Fibroblast of villous mesenchyme (primary cell): ENCODE data around the gene LDB2. TPM values are rescaled to one million over a fixed set of nuclear protein-coding genes. Genes with fewer than 3 reads are reported as not detected.

ENCODE experiments used
- DNase-seq: peaks from one replicate; pipeline ENCODE4 v3.0.0-alpha.2; 2010; ENCODE audit warnings: low read depth
- H3K4me3 ChIP-seq: 2 replicates; pipeline ENCODE4 v1.5.1; 2011; ENCODE audit warnings: low read depth, mild to moderate bottlenecking, low read length
- total RNA-seq: library from RNA; depleted of rRNA; stranded (reverse); fragments of >200 nt; gene quantifications from 2 replicates; pipeline ENCODE4 v1.2.3, GENCODE V29; 2012
- TF ChIP-seq, protein P1 (sequence below): IDR thresholded peaks from 2 replicates; pipeline ENCODE4 v1.5.1; 2012; ENCODE audit warnings: low read depth, mild to moderate bottlenecking, low read length; ENCODE audit not compliant: insufficient read depth

Gene LDB2
- total RNA-seq, 1 donor, result 19.9 TPM

- no peak overlapping the region for H3K4me3 ChIP-seq
- TF ChIP-seq, protein P1, sequence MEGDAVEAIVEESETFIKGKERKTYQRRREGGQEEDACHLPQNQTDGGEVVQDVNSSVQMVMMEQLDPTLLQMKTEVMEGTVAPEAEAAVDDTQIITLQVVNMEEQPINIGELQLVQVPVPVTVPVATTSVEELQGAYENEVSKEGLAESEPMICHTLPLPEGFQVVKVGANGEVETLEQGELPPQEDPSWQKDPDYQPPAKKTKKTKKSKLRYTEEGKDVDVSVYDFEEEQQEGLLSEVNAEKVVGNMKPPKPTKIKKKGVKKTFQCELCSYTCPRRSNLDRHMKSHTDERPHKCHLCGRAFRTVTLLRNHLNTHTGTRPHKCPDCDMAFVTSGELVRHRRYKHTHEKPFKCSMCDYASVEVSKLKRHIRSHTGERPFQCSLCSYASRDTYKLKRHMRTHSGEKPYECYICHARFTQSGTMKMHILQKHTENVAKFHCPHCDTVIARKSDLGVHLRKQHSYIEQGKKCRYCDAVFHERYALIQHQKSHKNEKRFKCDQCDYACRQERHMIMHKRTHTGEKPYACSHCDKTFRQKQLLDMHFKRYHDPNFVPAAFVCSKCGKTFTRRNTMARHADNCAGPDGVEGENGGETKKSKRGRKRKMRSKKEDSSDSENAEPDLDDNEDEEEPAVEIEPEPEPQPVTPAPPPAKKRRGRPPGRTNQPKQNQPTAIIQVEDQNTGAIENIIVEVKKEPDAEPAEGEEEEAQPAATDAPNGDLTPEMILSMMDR, result no peak
- no peak for DNase-seq
Observed at GRCh38 chr4:16607241-16608066, 291.0 kb downstream of the LDB2 start.

- TF ChIP-seq, protein P1, result no peak
- no peak for DNase-seq
- no peak overlapping the region for H3K4me3 ChIP-seq
Observed at GRCh38 chr4:16606691-16607090, 291.8 kb downstream of the LDB2 start.

- TF ChIP-seq, protein P1, result no peak
- no peak for DNase-seq
- no peak overlapping the region for H3K4me3 ChIP-seq
Observed at GRCh38 chr4:16603178-16603577, 295.3 kb downstream of the LDB2 start.

- DNase-seq, result no peak
- TF ChIP-seq, protein P1, result no peak
- no peak overlapping the region for H3K4me3 ChIP-seq
Observed at GRCh38 chr4:16598597-16599206, 299.7 kb downstream of the LDB2 start.

DNA sequence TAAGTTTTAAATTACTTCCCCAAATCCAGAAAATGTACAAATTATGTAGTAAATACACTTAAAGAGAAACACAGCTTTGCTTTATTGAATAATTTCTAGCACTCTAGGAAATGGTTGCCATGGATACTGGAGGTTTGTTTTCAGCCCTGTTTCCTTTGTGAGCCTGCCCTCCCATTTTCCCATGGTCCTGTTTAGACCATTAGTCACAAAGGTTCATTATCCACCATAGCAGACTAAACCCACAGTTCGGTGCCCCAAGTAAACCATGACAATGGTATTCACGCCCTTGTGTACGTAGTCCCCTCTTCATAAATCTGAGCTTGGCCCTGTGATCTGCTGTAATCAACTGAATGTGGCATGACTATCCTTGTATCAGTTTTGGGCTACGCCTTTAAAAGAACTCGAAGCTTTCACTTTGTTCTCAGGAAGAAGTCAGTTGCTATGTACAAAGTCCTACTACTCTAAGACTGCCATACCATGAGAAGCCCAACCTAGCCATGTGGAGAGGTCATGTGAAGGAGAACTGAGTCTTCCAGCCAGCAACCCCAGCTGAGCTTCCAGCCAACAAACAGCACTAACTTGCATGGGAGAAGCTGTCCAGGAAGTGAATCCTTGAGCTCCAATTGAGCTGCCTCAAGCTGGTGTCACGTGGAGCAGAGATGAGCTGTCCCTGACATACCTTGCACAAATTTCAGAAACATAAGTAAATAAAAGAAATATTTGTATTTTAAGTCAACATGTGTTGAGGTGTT, 300.4 kb downstream of the LDB2 start:
- no peak for DNase-seq
- TF ChIP-seq, protein P1, result no peak
- no peak overlapping the region for H3K4me3 ChIP-seq

- DNase-seq, result no peak
- TF ChIP-seq, protein P1, result no peak
- H3K4me3 ChIP-seq, result no peak overlapping the region
Observed at GRCh38 chr4:16597443-16597842, 301.0 kb downstream of the LDB2 start.
